Karpas-422 (cell line): Measurements from ENCODE around the gene MAT2A. TPM values are rescaled to one million over a fixed set of nuclear protein-coding genes. Genes with fewer than 3 reads are reported as not detected.
"Not testable (repeated sequence)": the region's sequence is repeated elsewhere in the genome, so short reads cannot be mapped to it uniquely, and the experiment has no call there.

Experiments used
- DNase-seq: peaks from one replicate; pipeline ENCODE4 v3.0.0-alpha.2; 2015
- H2AFZ ChIP-seq: fragments of 200-600 bp; sonication (generic); 2 replicates; pipeline ENCODE4 v1.6.1; 2014; ENCODE audit warnings: antibody characterized with exemption, low read length, mixed read lengths
- H3K27ac ChIP-seq: fragments of 200-600 bp; sonication (generic); 2 replicates; pipeline ENCODE4 v1.5.1; 2014; ENCODE audit warnings: mild to moderate bottlenecking, low read length, moderate library complexity
- H3K27me3 ChIP-seq: fragments of 200-600 bp; sonication (generic); 2 replicates; pipeline ENCODE4 v1.6.1; 2014; ENCODE audit warnings: low read length, mixed read lengths
- H3K36me3 ChIP-seq: fragments of 200-600 bp; sonication (generic); 2 replicates; pipeline ENCODE4 v1.6.1; 2014; ENCODE audit warnings: low read length, mixed read lengths; ENCODE audit not compliant: insufficient read depth
- H3K4me1 ChIP-seq: fragments of 200-600 bp; sonication (generic); 2 replicates; pipeline ENCODE4 v1.6.1; 2014; ENCODE audit warnings: mild to moderate bottlenecking, low read length, mixed read lengths
- H3K4me2 ChIP-seq: fragments of 200-600 bp; sonication (generic); 2 replicates; pipeline ENCODE4 v1.6.1; 2014; ENCODE audit warnings: low read length, low read depth, mild to moderate bottlenecking; ENCODE audit not compliant: poor library complexity, severe bottlenecking
- H3K4me3 ChIP-seq: fragments of 200-600 bp; sonication (generic); 2 replicates; pipeline ENCODE4 v1.5.1; 2014; ENCODE audit warnings: mild to moderate bottlenecking, antibody characterized with exemption, low read length, mixed read lengths
- H3K79me2 ChIP-seq: fragments of 200-600 bp; sonication (generic); 2 replicates; pipeline ENCODE4 v1.6.1; 2014; ENCODE audit warnings: mild to moderate bottlenecking, low read length, mixed read lengths
- H3K9ac ChIP-seq: fragments of 200-600 bp; sonication (generic); 2 replicates; pipeline ENCODE4 v1.6.0; 2014; ENCODE audit warnings: low read length
- H3K9me2 ChIP-seq: fragments of 200-600 bp; sonication (generic), shearing (Covaris generic); replicated peaks from 2 replicates; pipeline ENCODE4 v1.6.0; 2014; ENCODE audit warnings: mild to moderate bottlenecking, low read length, moderate library complexity; ENCODE audit not compliant: insufficient read depth
- H3K9me3 ChIP-seq: fragments of 300-700, 200-600 bp; sonication (generic); 2 replicates; pipeline ENCODE4 v1.6.1; 2014; ENCODE audit warnings: low read length, mixed read lengths
- H4K20me1 ChIP-seq: fragments of 200-600 bp; sonication (generic); 2 replicates; pipeline ENCODE4 v1.6.1; 2014; ENCODE audit warnings: mild to moderate bottlenecking, antibody characterized with exemption, low read length, low read depth; ENCODE audit not compliant: insufficient read depth
- total RNA-seq: library from RNA; depleted of rRNA; stranded (reverse); fragments of >200 nt; shearing (Covaris generic); gene quantifications from 2 replicates; pipeline ENCODE4 v1.2.3, GENCODE V29; 2014; ENCODE audit warnings: low replicate concordance

The MAT2A gene
- total RNA-seq, 1 experiment from 2014 or later, result 544 TPM

GRCh38 chr2:85541262-85541661 lies 2.3 kb downstream of the MAT2A start:
- H3K4me3 ChIP-seq, result peak overlapping the region; percentile 77
- H3K4me2 ChIP-seq, result peak overlapping the region; percentile 92

GRCh38 chr2:85541753-85542457 lies 2.9 kb downstream of the MAT2A start:
- Histone ChIP-seq H3K9ac (no peak overlapping the region), H3K36me3 (peaks cover 59% of the 10 kb centered on the region), H3K4me3 (no peak overlapping the region), H3K27ac (no peak overlapping the region), H3K79me2 (peaks cover 48% of the 10 kb centered on the region), H3K9me2 (no peaks in the 10 kb centered on the region), H3K9me3 (no peaks in the 10 kb centered on the region), H3K4me1 (peaks cover 34% of the 10 kb centered on the region), H3K27me3 (no peaks in the 10 kb centered on the region), H2AFZ (no peak overlapping the region), H4K20me1 (peaks cover 36% of the 10 kb centered on the region), H3K4me2 (peak overlapping the region; percentile 92)
- DNase-seq, result no peak

More at GRCh38 chr2:85541262-85541661, 2.3 kb downstream of the MAT2A start:
- DNase-seq, result no peak
- Histone ChIP-seq H3K4me1 (peaks cover 35% of the 10 kb centered on the region), H3K27ac (peak overlapping the region; percentile 89), H3K9ac (0 out of 2 replicates have a peak overlapping the region, but pooled peaks have one; percentile 99), H2AFZ (no peak overlapping the region), H3K36me3 (peaks cover 59% of the 10 kb centered on the region), H3K79me2 (peaks cover 48% of the 10 kb centered on the region), H4K20me1 (peaks cover 36% of the 10 kb centered on the region), H3K9me2 (no peaks in the 10 kb centered on the region), H3K9me3 (no peaks in the 10 kb centered on the region), H3K27me3 (no peaks in the 10 kb centered on the region)

DNA sequence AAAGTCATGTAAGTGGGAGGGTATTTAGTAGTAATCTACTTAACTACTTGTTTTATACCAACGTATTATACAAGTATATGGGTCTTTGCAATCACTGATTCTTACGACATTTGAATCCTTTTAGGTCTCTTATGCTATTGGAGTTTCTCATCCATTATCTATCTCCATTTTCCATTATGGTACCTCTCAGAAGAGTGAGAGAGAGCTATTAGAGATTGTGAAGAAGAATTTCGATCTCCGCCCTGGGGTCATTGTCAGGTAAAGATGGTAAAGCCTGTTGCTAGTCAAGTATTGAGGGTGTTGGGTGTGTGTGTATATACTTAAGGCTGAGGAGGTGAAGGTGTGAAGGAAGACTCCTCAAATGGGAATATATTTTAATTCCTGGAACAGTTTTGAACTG lies 3.8 kb downstream of the MAT2A start:
- peaks cover 26% of the 10 kb centered on the region for H3K4me1 ChIP-seq
- H3K27me3 ChIP-seq, result no peaks in the 10 kb centered on the region
- no peak overlapping the region for H3K4me3 ChIP-seq
- no peaks in the 10 kb centered on the region for H3K9me3 ChIP-seq
- H3K27ac ChIP-seq, result no peak overlapping the region
- peaks cover 45% of the 10 kb centered on the region for H3K79me2 ChIP-seq
- no peak overlapping the region for H3K9ac ChIP-seq
- no peak for DNase-seq
- no peak overlapping the region for H3K4me2 ChIP-seq
- H4K20me1 ChIP-seq, result peaks cover 36% of the 10 kb centered on the region
- H2AFZ ChIP-seq, result no peak overlapping the region
- H3K36me3 ChIP-seq, result peaks cover 59% of the 10 kb centered on the region
- no peaks in the 10 kb centered on the region for H3K9me2 ChIP-seq

DNA sequence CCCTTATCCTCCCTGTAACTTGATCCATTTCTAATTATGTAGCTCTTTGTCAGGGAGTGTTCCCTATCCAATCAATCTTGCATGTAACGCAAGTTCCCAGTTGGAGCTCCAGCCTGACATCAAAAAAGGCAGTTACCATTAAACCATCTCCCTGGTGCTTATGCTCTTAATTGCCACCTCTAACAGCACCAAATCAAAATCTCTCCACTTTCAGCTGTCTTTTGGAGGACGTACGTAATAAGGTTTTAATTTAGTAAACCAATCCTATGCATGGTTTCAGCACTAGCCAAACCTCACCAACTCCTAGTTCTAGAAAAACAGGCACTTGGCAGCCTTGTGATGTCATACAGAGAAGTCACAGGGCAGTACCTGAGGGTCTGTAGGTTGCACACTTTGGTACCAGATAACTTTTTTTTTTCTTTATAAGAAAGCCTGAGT lies 5.3 kb downstream of the MAT2A start:
- not testable (repeated sequence) for H3K9me2 ChIP-seq, H3K27ac ChIP-seq, H3K4me3 ChIP-seq, H3K9ac ChIP-seq, H2AFZ ChIP-seq, H3K9me3 ChIP-seq, H3K4me2 ChIP-seq, H3K27me3 ChIP-seq
- H3K36me3 ChIP-seq, result peaks cover 57% of the 10 kb centered on the region
- peaks cover 34% of the 10 kb centered on the region for H3K79me2 ChIP-seq
- H4K20me1 ChIP-seq, result peaks cover 36% of the 10 kb centered on the region
- H3K4me1 ChIP-seq, result peaks cover 22% of the 10 kb centered on the region
- DNase-seq, result peak; percentile 61

GRCh38 chr2:85544915-85545779 lies 6.2 kb downstream of the MAT2A start:
- H3K4me3 ChIP-seq, H3K4me2 ChIP-seq, H3K9me3 ChIP-seq, H3K27ac ChIP-seq, H3K9me2 ChIP-seq, H3K27me3 ChIP-seq, H3K9ac ChIP-seq, H2AFZ ChIP-seq: not testable (repeated sequence)
- Histone ChIP-seq H3K36me3 (peaks cover 48% of the 10 kb centered on the region), H4K20me1 (peaks cover 28% of the 10 kb centered on the region), H3K79me2 (peaks cover 26% of the 10 kb centered on the region), H3K4me1 (peaks cover 21% of the 10 kb centered on the region)
- peak; percentile 70 for DNase-seq

GRCh38 chr2:85545780-85546240 lies 6.8 kb downstream of the MAT2A start:
- Histone ChIP-seq H3K9ac (no peak overlapping the region), H3K9me2 (no peaks in the 10 kb centered on the region), H3K4me3 (no peak overlapping the region), H4K20me1 (peaks cover 22% of the 10 kb centered on the region), H3K4me2 (no peak overlapping the region), H3K27ac (no peak overlapping the region), H3K9me3 (no peaks in the 10 kb centered on the region), H3K79me2 (peaks cover 19% of the 10 kb centered on the region), H2AFZ (no peak overlapping the region), H3K36me3 (peaks cover 42% of the 10 kb centered on the region), H3K4me1 (peaks cover 14% of the 10 kb centered on the region), H3K27me3 (no peaks in the 10 kb centered on the region)
- DNase-seq, result peak; percentile 76

- no peak overlapping the region for H3K4me3 ChIP-seq
- H3K27ac ChIP-seq, result no peak overlapping the region
- peaks cover 4% of the 10 kb centered on the region for H3K79me2 ChIP-seq
- DNase-seq, result peak; percentile 74
- H3K4me2 ChIP-seq, result no peak overlapping the region
- H3K36me3 ChIP-seq, result peaks cover 39% of the 10 kb centered on the region
- peaks cover 7% of the 10 kb centered on the region for H4K20me1 ChIP-seq
- H3K4me1 ChIP-seq, result no peaks in the 10 kb centered on the region; the same call in 1 of the 2 replicates
- no peak overlapping the region for H3K9ac ChIP-seq
- H3K9me2 ChIP-seq, result no peaks in the 10 kb centered on the region
- no peaks in the 10 kb centered on the region for H3K9me3 ChIP-seq
- H2AFZ ChIP-seq, result no peak overlapping the region
- no peaks in the 10 kb centered on the region for H3K27me3 ChIP-seq
Measured at GRCh38 chr2:85547089-85547858, 8.3 kb downstream of the MAT2A start.
